GM23338 (cell line): ENCODE measurements around the gene SMC4. TPM values are rescaled to one million over a fixed set of nuclear protein-coding genes. Genes with fewer than 3 reads are reported as not detected.
A peak's percentile ranks its signal among the peaks of the same experiment; 100 is the strongest.

Experiments
- ATAC-seq: fragments of 200-7000 bp; cut with Tn5 transposase; 3 replicates; pipeline ENCODE4 v1.9.1; 2020
- DNase-seq: peaks from one replicate; pipeline ENCODE4 v3.0.0-alpha.2; 2015; ENCODE audit warnings: low spot score
- H2AFZ ChIP-seq: fragments of 200-600 bp; sonication (generic); 2 replicates; pipeline ENCODE4 v1.8.0; 2016; ENCODE audit warnings: antibody characterized with exemption, mild to moderate bottlenecking, moderate library complexity
- H3F3A ChIP-seq: fragments of 200-600 bp; sonication (generic); replicated peaks from 2 replicates; pipeline ENCODE4 v1.8.0; 2017; ENCODE audit warnings: antibody characterized with exemption, mixed run types, low read depth
- H3K27ac ChIP-seq: fragments of 200-600 bp; sonication (generic); 2 replicates; pipeline ENCODE4 v1.6.1; 2016; ENCODE audit warnings: low read depth
- H3K27me3 ChIP-seq: fragments of 200-600 bp; sonication (generic); 2 replicates; pipeline ENCODE4 v1.8.0; 2016; ENCODE audit warnings: mild to moderate bottlenecking, mixed run types, moderate library complexity; ENCODE audit not compliant: insufficient read depth
- H3K36me3 ChIP-seq: fragments of 200-600 bp; sonication (generic); 2 replicates; pipeline ENCODE4 v1.8.0; 2016; ENCODE audit warnings: mild to moderate bottlenecking; ENCODE audit not compliant: insufficient read depth
- H3K4me1 ChIP-seq: fragments of 200-600 bp; sonication (generic); 2 replicates; pipeline ENCODE4 v1.8.0; 2016; ENCODE audit warnings: mild to moderate bottlenecking, moderate library complexity; ENCODE audit not compliant: insufficient read depth
- H3K4me2 ChIP-seq: fragments of 200-600 bp; sonication (generic); 2 replicates; pipeline ENCODE4 v1.7.1; 2017; ENCODE audit warnings: mixed run types
- H3K4me3 ChIP-seq: fragments of 200-600 bp; sonication (generic); 2 replicates; pipeline ENCODE4 v1.6.1; 2016; ENCODE audit warnings: mixed run types
- H3K79me2 ChIP-seq: fragments of 200-600 bp; sonication (generic); replicated peaks from 2 replicates; pipeline ENCODE4 v1.8.0; 2017; ENCODE audit warnings: mild to moderate bottlenecking; ENCODE audit not compliant: insufficient read depth
- H3K9me2 ChIP-seq: fragments of 200-600 bp; sonication (generic); 2 replicates; pipeline ENCODE4 v1.8.0; 2017; ENCODE audit not compliant: insufficient read depth
- H4K20me1 ChIP-seq: fragments of 200-600 bp; sonication (generic); replicated peaks from 2 replicates; pipeline ENCODE4 v1.8.0; 2017; ENCODE audit warnings: mild to moderate bottlenecking; ENCODE audit not compliant: insufficient read depth
- H3K27ac Mint-ChIP-seq: 2 replicates; pipeline ENCODE4 v1.8.0; 2020; ENCODE audit warnings: inconsistent platforms, mild to moderate bottlenecking, moderate library complexity, mixed read lengths
- H3K27me3 Mint-ChIP-seq: 3 replicates; pipeline ENCODE4 v1.8.0; 2022; ENCODE audit warnings: low read depth, mild to moderate bottlenecking, moderate library complexity, mixed read lengths, inconsistent platforms; ENCODE audit not compliant: insufficient read depth, poor library complexity
- H3K36me3 Mint-ChIP-seq: 3 replicates; pipeline ENCODE4 v1.8.0; 2021; ENCODE audit warnings: low read depth, mild to moderate bottlenecking, inconsistent platforms, moderate library complexity, mixed read lengths
- H3K4me1 Mint-ChIP-seq: 3 replicates; pipeline ENCODE4 v1.8.0; 2020; ENCODE audit warnings: mild to moderate bottlenecking, inconsistent platforms, mixed read lengths
- H3K4me3 Mint-ChIP-seq: 3 replicates; pipeline ENCODE4 v1.8.0; 2021; ENCODE audit warnings: moderate library complexity, mild to moderate bottlenecking, inconsistent platforms, mixed read lengths
- H3K9me3 Mint-ChIP-seq: 3 replicates; pipeline ENCODE4 v1.8.0; 2020; ENCODE audit warnings: moderate library complexity, mild to moderate bottlenecking, inconsistent platforms, mixed read lengths
- EZH2 ChIP-seq: fragments of 200-600 bp; sonication (generic); IDR thresholded peaks from one replicate; pipeline ENCODE4 v1.8.0; 2017; ENCODE audit warnings: antibody characterized with exemption, mild to moderate bottlenecking, low read depth; ENCODE audit not compliant: unreplicated experiment
- NANOG ChIP-seq: IDR thresholded peaks from 2 replicates; pipeline ENCODE4 v1.6.1; 2016; ENCODE audit warnings: antibody characterized with exemption, borderline replicate concordance
- POLR2AphosphoS5 ChIP-seq: IDR thresholded peaks from 2 replicates; pipeline ENCODE4 v1.6.1; 2016; ENCODE audit warnings: antibody characterized with exemption, low read depth
- ZNF114 ChIP-seq: fragments of 250-450 bp; sonication (Bioruptor Pico); IDR thresholded peaks from 2 replicates; pipeline ENCODE4 v1.5.0; 2020; ENCODE audit warnings: mild to moderate bottlenecking, moderate library complexity
- polyA plus RNA-seq: library from polyadenylated mRNA; unstranded; fragments of >200 nt; fragmentation: Nextera tagmentation; extraction: Ambion mirVana; gene quantifications from 2 replicates; pipeline ENCODE4 v1.2.1, GENCODE V29; 2016
- total RNA-seq: library from RNA; depleted of rRNA; stranded (reverse); fragments of >200 nt; shearing (Covaris generic); gene quantifications from 2 replicates; pipeline ENCODE4 v1.2.3, GENCODE V29; 2014
- TF ChIP-seq, protein P1 (sequence below): IDR thresholded peaks from 2 replicates; pipeline ENCODE4 v1.6.1; 2016; ENCODE audit warnings: antibody characterized with exemption
- TF ChIP-seq, protein P2 (sequence below), 2 experiments: fragments of 200-600 bp in 1 of 2; sonication (generic) in 1 of 2; conservative IDR thresholded peaks; 2 replicates each; pipeline versions ENCODE4 v1.5.1 to v1.6.1; 2016 to 2017; ENCODE audit warnings: antibody characterized with exemption in 2 of 2, low read depth in 2 of 2, mild to moderate bottlenecking in 2 of 2, moderate library complexity in 1 of 2

Gene SMC4
- total and polyA plus RNA-seq, 2 experiments from 2014 or later: 167 to 412 TPM

- H3K4me1 Mint-ChIP-seq: peaks cover 16% of the 10 kb centered on the region
- 0 out of 2 replicates have a peak, but pooled peaks cover 2% of the 10 kb centered on the region for H3K36me3 ChIP-seq
Observed at GRCh38 chr3:160378331-160379109, 20.9 kb upstream of the SMC4 start.

GRCh38 chr3:160379628-160380214, 19.7 kb upstream of the SMC4 start:
- Mint-ChIP-seq H3K27me3 (no peaks in the 10 kb centered on the region), H3K27ac (peak overlapping the region; percentile 28), H3K9me3 (no peaks in the 10 kb centered on the region), H3K4me1 (peaks cover 19% of the 10 kb centered on the region), H3K36me3 (peaks cover 5% of the 10 kb centered on the region; the same call in 2 of the 3 replicates), H3K4me3 (no peak overlapping the region)
- H2AFZ ChIP-seq: no peak overlapping the region
- peak; percentile 67 for DNase-seq
- H3K79me2 ChIP-seq: peaks cover 16% of the 10 kb centered on the region
- peaks cover 26% of the 10 kb centered on the region; the same call in 1 of the 2 replicates for H3K4me1 ChIP-seq
- H3K27ac ChIP-seq: peak overlapping the region; percentile 23
- H3K36me3 ChIP-seq: 0 out of 2 replicates have a peak, but pooled peaks cover 2% of the 10 kb centered on the region
- peak overlapping the region; percentile 6 for H3K4me2 ChIP-seq
- H3K27me3 ChIP-seq: no peaks in the 10 kb centered on the region
- no peak for TF ChIP-seq POLR2AphosphoS5
- H4K20me1 ChIP-seq: no peaks in the 10 kb centered on the region
- H3F3A ChIP-seq: no peaks in the 10 kb centered on the region
- no peaks in the 10 kb centered on the region for H3K9me2 ChIP-seq
- peak; percentile 92 for ATAC-seq
- no peak overlapping the region for H3K4me3 ChIP-seq

More at GRCh38 chr3:160378331-160379109, 20.9 kb upstream of the SMC4 start:
- Histone ChIP-seq H3K9me2 (no peaks in the 10 kb centered on the region), H3K27ac (no peak overlapping the region), H3K4me1 (peaks cover 23% of the 10 kb centered on the region; the same call in 1 of the 2 replicates), H3F3A (no peaks in the 10 kb centered on the region), H3K27me3 (no peaks in the 10 kb centered on the region), H3K79me2 (peaks cover 8% of the 10 kb centered on the region), H2AFZ (no peak overlapping the region), H3K4me3 (no peak overlapping the region), H3K4me2 (no peak overlapping the region), H4K20me1 (no peaks in the 10 kb centered on the region)
- 0 out of 2 replicates have a peak overlapping the region, but pooled peaks have one; percentile 23 for H3K27ac Mint-ChIP-seq
- no peak for ATAC-seq
- no peaks in the 10 kb centered on the region for H3K27me3 Mint-ChIP-seq
- TF ChIP-seq ZNF114 (CRISPR knock-in tag) (no peak), POLR2AphosphoS5 (no peak), EZH2 (no peak), NANOG (no peak)
- TF ChIP-seq, protein P1, sequence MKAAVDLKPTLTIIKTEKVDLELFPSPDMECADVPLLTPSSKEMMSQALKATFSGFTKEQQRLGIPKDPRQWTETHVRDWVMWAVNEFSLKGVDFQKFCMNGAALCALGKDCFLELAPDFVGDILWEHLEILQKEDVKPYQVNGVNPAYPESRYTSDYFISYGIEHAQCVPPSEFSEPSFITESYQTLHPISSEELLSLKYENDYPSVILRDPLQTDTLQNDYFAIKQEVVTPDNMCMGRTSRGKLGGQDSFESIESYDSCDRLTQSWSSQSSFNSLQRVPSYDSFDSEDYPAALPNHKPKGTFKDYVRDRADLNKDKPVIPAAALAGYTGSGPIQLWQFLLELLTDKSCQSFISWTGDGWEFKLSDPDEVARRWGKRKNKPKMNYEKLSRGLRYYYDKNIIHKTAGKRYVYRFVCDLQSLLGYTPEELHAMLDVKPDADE: no peak
- TF ChIP-seq, protein P2, sequence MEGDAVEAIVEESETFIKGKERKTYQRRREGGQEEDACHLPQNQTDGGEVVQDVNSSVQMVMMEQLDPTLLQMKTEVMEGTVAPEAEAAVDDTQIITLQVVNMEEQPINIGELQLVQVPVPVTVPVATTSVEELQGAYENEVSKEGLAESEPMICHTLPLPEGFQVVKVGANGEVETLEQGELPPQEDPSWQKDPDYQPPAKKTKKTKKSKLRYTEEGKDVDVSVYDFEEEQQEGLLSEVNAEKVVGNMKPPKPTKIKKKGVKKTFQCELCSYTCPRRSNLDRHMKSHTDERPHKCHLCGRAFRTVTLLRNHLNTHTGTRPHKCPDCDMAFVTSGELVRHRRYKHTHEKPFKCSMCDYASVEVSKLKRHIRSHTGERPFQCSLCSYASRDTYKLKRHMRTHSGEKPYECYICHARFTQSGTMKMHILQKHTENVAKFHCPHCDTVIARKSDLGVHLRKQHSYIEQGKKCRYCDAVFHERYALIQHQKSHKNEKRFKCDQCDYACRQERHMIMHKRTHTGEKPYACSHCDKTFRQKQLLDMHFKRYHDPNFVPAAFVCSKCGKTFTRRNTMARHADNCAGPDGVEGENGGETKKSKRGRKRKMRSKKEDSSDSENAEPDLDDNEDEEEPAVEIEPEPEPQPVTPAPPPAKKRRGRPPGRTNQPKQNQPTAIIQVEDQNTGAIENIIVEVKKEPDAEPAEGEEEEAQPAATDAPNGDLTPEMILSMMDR (conservative IDR thresholded peaks at IDR 0.05; ENCODE audit: low read depth in 2 of 2): no peak
- peaks cover 7% of the 10 kb centered on the region; the same call in 1 of the 3 replicates for H3K9me3 Mint-ChIP-seq
- peaks cover 17% of the 10 kb centered on the region for H3K36me3 Mint-ChIP-seq
- DNase-seq: no peak
- H3K4me3 Mint-ChIP-seq: no peak overlapping the region
